DND-41 (cell line): ENCODE results near the gene PDZRN4.
"Not testable (repeated sequence)": the region's sequence is repeated elsewhere in the genome, so short reads cannot be mapped to it uniquely, and the experiment has no call there.

Source experiments
- ATAC-seq: fragments of 200-7000 bp; cut with Tn5 transposase; 3 replicates; pipeline ENCODE4 v1.9.1; 2021; ENCODE audit warnings: low read depth; ENCODE audit not compliant: insufficient read depth
- DNase-seq: peaks from one replicate; pipeline ENCODE4 v3.0.0-alpha.2; 2020
- H2AFZ ChIP-seq: 2 replicates; pipeline ENCODE4 v1.6.0; 2012; ENCODE audit warnings: low read depth, low read length
- H3K27ac ChIP-seq: 2 replicates; pipeline ENCODE4 v1.5.1; 2012; ENCODE audit warnings: low read length, inconsistent platforms
- H3K27me3 ChIP-seq: fragments of 200-600 bp; sonication (generic); 2 replicates; pipeline ENCODE4 v1.6.0; 2012; ENCODE audit warnings: low read length, mild to moderate bottlenecking, inconsistent platforms; ENCODE audit not compliant: insufficient read depth, poor library complexity
- H3K36me3 ChIP-seq: 2 replicates; pipeline ENCODE4 v1.5.1; 2012; ENCODE audit warnings: low read length, inconsistent platforms; ENCODE audit not compliant: insufficient read depth
- H3K4me1 ChIP-seq: 2 replicates; pipeline ENCODE4 v1.5.1; 2012; ENCODE audit warnings: mild to moderate bottlenecking, low read length; ENCODE audit not compliant: insufficient read depth
- H3K4me2 ChIP-seq: 2 replicates; pipeline ENCODE4 v1.6.0; 2012; ENCODE audit warnings: mild to moderate bottlenecking, moderate library complexity, low read length, inconsistent platforms; ENCODE audit not compliant: insufficient read depth
- H3K4me3 ChIP-seq, 2 experiments: fragments of 200-600 bp in 1 of 2; shearing (Covaris generic) in 1 of 2; 2 replicates each; pipeline ENCODE4 v1.5.1; 2012 to 2016; ENCODE audit warnings: inconsistent platforms in 2 of 2, low read length in 2 of 2, mild to moderate bottlenecking in 2 of 2, low read depth in 1 of 2, moderate library complexity in 1 of 2
- H3K79me2 ChIP-seq: 2 replicates; pipeline ENCODE4 v1.6.0; 2012; ENCODE audit warnings: low read length, inconsistent platforms; ENCODE audit not compliant: insufficient read depth
- H3K9ac ChIP-seq: 2 replicates; pipeline ENCODE4 v1.6.0; 2012; ENCODE audit warnings: low read depth, mild to moderate bottlenecking, inconsistent platforms, low read length, moderate library complexity
- H3K9me3 ChIP-seq: 2 replicates; pipeline ENCODE4 v1.5.1; 2012; ENCODE audit warnings: low read length, moderate library complexity, mild to moderate bottlenecking, inconsistent platforms; ENCODE audit not compliant: insufficient read depth, severe bottlenecking
- H4K20me1 ChIP-seq: 2 replicates; pipeline ENCODE4 v1.6.0; 2012; ENCODE audit warnings: low read length; ENCODE audit not compliant: insufficient read depth
- EZH2 ChIP-seq: IDR thresholded peaks from 3 replicates; pipeline ENCODE4 v1.6.1; 2012; ENCODE audit warnings: borderline replicate concordance, low read depth, mild to moderate bottlenecking, moderate library complexity, low read length, inconsistent platforms; ENCODE audit not compliant: severe bottlenecking
- TF ChIP-seq, protein P1 (sequence below): IDR thresholded peaks from 2 replicates; pipeline ENCODE4 v1.5.1; 2012; ENCODE audit warnings: borderline replicate concordance, low read length, moderate library complexity, mild to moderate bottlenecking; ENCODE audit not compliant: poor library complexity, severe bottlenecking; ENCODE audit errors: extremely low read depth

Gene PDZRN4

DNA sequence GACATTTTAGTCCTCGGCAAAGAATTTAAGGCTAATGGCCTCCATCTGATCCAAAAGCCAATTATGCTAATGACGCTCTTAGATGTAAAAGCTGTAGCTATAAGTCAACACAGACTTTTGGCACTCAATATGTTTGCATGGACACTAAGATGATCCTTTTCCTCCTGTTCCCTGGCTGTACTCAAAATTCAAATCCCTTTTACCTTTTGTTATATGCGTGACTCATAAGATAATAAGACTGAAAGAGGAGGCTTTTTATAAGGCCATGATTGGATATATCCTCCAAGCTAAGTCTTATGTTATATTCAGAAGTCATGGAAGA lies 89.8 kb downstream of the PDZRN4 start:
- DNase-seq (no peak), ATAC-seq (no peak)

GRCh38 chr12:41280341-41281095 lies 92.4 kb downstream of the PDZRN4 start:
- H3K27ac ChIP-seq, H3K9me3 ChIP-seq, H3K79me2 ChIP-seq, H3K9ac ChIP-seq, H4K20me1 ChIP-seq, H3K4me1 ChIP-seq, DNase-seq, ATAC-seq, H3K36me3 ChIP-seq, H2AFZ ChIP-seq, H3K27me3 ChIP-seq, H3K4me3 ChIP-seq, H3K4me2 ChIP-seq: not testable (repeated sequence)

More for the DNA sequence above, 89.8 kb downstream of the PDZRN4 start:
- TF ChIP-seq, protein P1, sequence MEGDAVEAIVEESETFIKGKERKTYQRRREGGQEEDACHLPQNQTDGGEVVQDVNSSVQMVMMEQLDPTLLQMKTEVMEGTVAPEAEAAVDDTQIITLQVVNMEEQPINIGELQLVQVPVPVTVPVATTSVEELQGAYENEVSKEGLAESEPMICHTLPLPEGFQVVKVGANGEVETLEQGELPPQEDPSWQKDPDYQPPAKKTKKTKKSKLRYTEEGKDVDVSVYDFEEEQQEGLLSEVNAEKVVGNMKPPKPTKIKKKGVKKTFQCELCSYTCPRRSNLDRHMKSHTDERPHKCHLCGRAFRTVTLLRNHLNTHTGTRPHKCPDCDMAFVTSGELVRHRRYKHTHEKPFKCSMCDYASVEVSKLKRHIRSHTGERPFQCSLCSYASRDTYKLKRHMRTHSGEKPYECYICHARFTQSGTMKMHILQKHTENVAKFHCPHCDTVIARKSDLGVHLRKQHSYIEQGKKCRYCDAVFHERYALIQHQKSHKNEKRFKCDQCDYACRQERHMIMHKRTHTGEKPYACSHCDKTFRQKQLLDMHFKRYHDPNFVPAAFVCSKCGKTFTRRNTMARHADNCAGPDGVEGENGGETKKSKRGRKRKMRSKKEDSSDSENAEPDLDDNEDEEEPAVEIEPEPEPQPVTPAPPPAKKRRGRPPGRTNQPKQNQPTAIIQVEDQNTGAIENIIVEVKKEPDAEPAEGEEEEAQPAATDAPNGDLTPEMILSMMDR, result no peak
- no peak for TF ChIP-seq EZH2
- Histone ChIP-seq H4K20me1 (no peaks in the 10 kb centered on the region), H3K9me3 (no peaks in the 10 kb centered on the region), H3K4me1 (no peaks in the 10 kb centered on the region), H2AFZ (no peak overlapping the region), H3K27ac (no peak overlapping the region), H3K4me3 (no peak overlapping the region), H3K27me3 (no peaks in the 10 kb centered on the region), H3K36me3 (no peaks in the 10 kb centered on the region), H3K4me2 (no peak overlapping the region), H3K9ac (no peak overlapping the region), H3K79me2 (no peaks in the 10 kb centered on the region)

GRCh38 chr12:41285470-41285869 lies 97.3 kb downstream of the PDZRN4 start:
- not testable (repeated sequence) for H4K20me1 ChIP-seq, H3K36me3 ChIP-seq, ATAC-seq, DNase-seq, H3K9me3 ChIP-seq, H3K27me3 ChIP-seq, H2AFZ ChIP-seq, H3K4me2 ChIP-seq, H3K9ac ChIP-seq, H3K27ac ChIP-seq, H3K79me2 ChIP-seq, H3K4me1 ChIP-seq, H3K4me3 ChIP-seq

- Histone ChIP-seq H3K4me2 (no peak overlapping the region), H3K4me1 (no peaks in the 10 kb centered on the region), H4K20me1 (no peaks in the 10 kb centered on the region), H3K27ac (no peak overlapping the region), H3K36me3 (no peaks in the 10 kb centered on the region), H3K27me3 (no peaks in the 10 kb centered on the region), H3K9ac (no peak overlapping the region), H2AFZ (no peak overlapping the region), H3K4me3 (no peak overlapping the region), H3K79me2 (no peaks in the 10 kb centered on the region), H3K9me3 (no peaks in the 10 kb centered on the region)
- ATAC-seq (no peak), DNase-seq (no peak)
- TF ChIP-seq, protein P1, result no peak
- no peak for TF ChIP-seq EZH2
These were observed 98.3 kb downstream of the PDZRN4 start for GRCh38 chr12:41286426-41286825.
